GM15510 (cell line): ENCODE results near the gene ACSF2.

ENCODE experiments used
- POLR2A ChIP-seq: IDR thresholded peaks from 3 replicates; pipeline ENCODE4 v1.6.1; 2011; ENCODE audit warnings: borderline replicate concordance; ENCODE audit not compliant: insufficient read length; ENCODE audit errors: extremely low read depth

The ACSF2 gene

DNA sequence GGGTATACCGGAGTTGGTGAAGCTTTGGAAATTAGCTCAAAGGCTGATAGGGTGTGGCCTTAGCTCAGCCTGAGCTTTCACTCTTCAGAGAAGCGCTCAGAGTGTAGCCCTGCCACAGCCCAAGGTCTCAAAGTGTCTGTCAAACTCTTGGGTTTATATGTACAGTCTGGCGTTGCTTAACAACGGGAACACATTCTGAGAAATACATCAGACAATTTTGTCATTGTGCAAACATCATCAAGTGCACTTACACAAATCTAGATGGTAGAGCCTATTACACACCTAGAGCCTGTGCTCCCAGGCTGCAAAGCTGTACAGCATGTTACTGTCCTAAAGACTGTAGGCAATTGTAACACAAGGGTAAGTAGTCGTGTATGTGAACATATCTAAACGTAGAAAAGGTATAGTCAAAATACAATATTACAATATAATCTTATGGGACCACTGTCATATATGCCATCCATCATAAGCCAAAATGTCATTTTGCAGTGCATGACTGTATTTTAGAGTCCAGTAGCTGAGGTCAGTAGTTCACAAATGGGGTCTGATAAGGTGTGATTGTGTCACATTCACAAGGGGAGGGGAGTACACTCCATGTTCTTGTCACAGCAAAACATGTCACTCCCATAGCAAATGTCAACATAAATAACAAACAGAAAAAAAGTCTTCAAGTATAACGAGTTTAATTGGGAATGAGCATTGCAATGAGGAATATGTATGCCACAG, 22.0 kb downstream of the ACSF2 start:
- no peak for TF ChIP-seq POLR2A

DNA sequence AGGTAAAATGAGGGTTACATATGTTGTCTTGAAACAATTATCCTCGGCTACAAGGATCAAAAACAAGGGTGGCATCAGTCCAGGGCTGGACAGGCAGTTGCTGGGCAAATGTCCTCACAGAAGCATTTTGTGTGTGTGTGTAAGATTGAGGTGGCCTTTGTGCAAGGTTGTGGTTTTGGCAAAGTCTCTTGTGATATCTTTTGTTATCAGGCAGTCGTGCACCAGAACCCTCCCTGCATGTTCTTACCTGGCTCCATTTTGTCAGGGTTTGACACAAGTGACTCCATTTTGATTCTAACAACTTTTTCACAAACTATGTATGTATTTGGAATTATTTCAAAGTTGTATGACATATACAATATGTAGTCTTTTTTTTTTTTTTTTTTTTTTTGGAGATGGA, 22.6 kb downstream of the ACSF2 start:
- TF ChIP-seq POLR2A = no peak

DNA sequence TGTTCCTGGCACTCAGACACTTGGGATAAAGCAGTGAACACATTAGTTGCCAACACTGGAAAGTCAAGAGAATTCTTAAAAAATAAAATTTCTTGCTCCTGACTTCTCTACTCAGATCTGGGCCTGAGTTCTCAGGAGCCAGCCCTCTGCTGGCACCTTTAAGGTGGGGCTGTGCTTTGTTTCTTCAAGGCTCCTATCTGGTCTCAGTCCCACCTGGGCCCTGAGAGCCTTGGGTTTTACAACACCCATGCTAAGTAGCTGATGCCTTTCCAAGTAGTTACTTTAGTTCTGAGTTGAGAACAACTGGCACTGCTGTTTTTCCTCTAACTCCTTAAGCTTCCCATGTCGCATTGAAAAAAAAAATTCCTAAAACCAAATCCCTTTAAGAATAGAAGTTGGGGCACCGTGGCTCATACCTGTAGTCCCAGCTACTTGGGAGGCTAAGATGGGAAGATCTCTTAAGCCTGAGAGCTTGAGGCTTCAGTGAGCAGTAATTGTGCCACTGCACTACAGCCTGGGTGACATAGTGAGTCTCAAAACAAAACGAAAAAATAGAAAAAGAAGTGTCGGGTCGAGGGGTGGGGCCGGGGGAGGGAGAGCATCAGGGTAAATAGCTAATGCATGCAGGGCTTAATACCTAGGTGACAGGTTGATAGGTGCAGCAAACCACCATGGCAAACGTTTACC, 26.1 kb downstream of the ACSF2 start:
- TF ChIP-seq POLR2A = no peak

DNA sequence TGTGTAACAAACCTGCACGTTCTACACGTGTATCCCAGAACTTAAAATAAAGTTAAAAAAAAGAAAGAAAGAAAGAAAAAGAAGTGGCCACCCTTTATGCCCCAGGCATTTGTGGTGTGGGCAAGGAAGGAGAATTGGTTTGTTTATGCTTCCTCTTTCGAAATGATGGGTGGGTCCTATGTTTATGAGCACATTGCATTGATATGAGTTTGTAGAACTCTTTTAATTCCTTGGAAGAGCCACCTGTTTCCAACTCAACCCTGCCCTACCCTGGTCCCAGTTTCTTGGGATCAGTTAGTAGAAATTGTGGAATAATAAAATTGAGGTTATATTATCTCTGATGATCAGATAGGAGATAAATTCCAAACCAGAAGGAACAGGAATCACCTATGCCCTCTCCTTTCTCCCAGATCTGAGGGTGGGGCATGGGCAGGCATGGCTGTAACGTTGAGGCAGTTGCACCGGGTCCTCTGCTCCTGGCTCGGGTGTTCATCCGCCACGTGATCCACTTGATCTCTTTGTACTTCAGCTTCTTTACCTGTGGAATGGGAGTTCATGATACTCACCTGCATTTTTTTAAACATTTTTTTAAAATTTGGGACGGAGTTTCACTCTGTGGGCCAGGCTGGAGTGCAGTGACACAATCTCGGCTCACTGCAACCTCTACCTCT, 26.7 kb downstream of the ACSF2 start:
- no peak for TF ChIP-seq POLR2A

DNA sequence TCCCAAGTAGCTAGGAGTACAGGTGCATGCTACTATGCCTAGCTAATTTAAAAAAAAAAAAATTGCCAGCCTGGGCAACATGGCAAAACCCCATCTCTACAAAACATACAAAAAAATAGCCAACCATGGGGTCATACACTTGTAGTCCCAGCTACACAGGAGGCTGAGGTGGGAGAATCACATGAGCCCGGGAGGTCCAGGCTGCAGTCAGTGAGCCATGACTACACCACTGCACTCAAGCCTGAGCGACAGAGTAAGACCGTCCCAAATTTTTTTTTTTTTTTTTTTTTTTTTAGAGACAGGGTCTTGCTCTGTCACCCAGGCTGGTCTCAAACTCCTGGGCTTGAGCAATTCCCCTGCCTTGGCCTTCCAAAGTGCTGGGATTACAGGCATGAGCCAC, 27.9 kb downstream of the ACSF2 start:
- no peak for TF ChIP-seq POLR2A

DNA sequence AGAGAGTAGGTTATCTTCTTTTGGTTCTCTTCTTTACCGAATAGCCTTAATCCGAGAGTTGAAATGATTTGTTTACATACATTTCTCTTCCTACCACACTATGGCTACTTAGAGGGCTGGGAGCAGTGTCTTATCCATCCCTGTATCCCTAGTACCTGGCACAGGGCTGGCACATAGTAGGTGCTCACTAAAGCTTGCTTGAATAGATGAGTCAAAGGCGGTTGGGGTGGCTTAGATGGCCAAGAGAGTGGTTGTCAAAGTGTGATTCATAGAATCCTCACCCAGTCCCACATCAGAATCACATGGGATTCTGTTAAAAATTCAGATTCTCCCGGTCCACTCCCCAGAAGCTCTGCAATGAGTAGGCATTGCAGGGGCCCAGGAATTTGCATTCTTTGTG, 31.6 kb downstream of the ACSF2 start:
- no peak for TF ChIP-seq POLR2A

DNA sequence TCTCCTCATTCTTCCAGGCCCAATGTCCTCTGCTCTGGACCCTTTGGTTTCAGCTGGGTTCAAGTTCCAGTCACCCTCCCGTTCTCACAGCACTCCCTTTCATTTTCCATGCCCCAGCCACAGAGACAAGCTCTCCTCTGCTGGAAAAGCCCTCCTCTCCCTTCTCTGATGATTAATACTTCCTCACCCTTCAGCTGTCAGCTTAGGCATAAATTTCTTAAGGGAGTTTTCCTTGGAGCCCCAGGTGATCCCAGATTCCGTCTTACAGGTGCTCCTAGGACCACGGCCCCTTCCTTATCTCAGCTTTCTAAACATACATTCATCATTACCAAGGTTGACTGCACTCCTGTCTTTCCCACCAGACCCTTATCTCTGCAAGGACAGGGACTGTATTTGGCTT, 32.3 kb downstream of the ACSF2 start:
- no peak for TF ChIP-seq POLR2A

DNA sequence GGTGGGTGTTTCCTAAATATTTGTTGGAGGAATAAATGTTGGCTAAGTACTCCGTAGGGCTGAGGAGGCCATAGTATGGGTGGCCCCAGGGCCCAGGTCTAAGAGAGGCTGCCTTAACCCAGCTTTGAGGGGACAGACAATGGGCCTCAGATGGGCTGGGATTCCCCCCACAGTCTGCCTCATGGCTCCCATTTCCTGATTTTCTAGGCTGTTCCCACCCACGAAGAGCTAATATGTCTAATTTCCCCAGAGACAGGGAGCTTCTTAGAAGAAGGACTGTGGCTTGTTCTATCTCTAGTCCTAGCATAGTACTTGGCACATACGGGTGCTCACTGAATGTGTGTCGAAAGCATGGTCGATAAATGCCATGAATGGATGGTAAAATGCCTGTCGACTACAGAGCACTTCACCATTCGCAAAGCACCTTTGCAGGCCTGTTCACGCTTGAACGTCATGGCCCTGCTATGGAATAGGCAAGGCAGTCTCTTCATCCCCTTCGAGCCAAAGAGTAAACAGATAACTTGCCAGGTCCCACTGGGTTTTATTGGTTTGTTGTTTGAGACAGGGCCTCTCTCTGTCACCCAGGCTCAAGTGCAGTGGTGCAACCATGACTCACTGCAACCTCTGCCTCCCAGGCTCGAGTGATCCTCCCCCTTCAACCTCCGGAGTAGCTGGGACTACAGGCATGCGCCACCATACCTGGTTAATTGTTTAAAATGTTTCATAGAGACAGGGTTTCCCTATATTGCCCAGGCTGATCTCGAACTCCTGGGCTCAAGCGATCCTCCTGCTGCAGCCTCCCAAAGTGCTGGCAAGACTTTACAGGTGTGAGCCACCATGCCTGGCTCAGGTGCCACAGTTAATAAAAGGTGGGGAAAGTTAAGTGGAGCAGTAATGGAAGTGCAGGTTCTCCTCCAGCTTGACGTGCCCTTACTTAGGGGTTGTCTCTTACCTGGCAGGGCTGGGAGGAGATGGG, 33.0 kb downstream of the ACSF2 start:
- no peak for TF ChIP-seq POLR2A

DNA sequence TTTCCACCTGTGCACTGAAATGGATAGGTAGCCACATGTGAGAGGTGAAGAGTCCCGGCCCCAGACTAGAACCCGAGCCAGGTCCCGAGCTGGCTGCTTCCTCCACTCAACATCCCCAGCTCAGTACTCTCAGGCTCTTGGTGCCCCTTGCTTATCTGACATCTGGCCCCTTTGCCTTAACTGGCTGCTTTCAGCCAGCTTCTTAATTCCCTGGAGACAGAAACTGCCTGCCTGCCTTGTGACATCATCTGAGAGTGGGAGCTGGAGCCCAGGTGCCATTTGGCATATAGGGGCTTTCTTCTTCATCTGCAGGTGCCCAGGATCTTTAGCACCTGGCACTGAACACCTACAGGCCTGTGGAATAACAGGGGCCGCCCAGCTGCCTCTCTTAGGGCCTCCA, 33.7 kb downstream of the ACSF2 start:
- no peak for TF ChIP-seq POLR2A

DNA sequence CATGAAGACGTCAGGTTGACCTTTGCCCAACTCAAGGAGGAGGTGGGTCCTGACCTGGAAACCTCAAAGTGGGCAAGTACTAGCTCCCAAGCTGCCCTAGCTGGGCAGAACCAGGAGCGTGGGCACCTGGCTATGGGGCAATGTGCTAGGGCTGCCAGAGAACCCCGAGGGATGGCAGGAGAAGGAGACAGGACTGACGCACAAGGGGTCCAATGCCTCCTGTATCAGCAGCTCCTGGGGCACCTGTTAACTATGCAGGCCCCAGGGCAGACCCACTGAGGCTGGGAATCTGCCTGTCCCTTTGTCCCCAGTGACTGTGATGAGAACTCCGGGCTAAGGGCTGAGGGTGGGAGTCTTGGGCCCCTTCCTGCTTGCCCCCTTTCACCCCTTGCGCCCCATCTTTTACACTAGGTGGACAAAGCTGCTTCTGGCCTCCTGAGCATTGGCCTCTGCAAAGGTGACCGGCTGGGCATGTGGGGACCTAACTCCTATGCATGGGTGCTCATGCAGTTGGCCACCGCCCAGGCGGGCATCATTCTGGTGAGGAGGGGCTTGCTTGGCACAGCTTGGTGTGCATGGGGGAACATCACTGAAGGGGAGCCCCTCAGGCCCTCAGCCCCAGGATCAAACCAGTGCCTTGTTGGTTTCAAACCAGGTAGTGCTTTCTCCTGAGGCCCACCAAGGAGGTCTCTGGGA, 35.0 kb downstream of the ACSF2 start:
- no peak for TF ChIP-seq POLR2A

DNA sequence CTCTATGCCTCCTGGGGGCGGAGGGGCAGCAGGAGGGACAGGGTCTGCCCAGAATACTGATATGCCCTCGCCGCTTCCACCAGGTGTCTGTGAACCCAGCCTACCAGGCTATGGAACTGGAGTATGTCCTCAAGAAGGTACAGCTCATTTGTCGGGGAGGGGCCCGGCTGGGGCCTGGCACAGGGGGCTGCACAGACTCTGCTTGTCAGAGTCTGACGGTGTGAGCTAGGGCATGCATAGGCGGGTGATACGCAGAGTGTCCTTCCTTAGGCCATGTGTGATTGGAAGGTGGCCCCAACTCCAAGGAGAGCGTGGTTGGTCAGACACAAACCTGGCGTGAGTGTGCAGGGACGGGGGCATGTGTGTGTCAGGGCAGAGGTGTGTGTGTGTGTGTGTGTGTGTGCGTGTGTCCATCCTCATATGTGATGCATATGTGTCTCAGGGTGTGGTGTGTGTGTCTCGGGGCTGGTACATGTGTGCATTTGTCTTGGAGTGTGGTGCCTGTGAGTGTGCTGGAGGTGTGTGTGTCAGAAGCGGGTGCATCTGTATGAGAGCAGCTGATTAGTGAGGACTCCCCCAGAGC, 35.6 kb downstream of the ACSF2 start:
- no peak for TF ChIP-seq POLR2A

DNA sequence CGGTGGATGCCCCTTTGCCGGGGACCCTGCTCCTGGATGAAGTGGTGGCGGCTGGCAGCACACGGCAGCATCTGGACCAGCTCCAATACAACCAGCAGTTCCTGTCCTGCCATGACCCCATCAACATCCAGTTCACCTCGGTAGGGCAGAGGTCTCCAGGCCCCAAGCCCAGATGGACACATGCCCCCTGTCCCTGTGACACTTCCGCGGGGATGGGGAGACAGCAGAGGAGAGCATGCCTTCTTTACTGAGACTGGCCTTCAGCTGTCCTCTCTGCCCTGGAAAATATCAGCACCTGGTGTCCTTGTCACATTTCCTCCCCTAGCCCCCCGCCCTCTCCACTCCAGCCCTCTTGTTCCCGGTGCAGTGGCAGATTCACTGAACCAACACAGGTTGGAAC, 36.4 kb downstream of the ACSF2 start:
- TF ChIP-seq POLR2A = no peak

DNA sequence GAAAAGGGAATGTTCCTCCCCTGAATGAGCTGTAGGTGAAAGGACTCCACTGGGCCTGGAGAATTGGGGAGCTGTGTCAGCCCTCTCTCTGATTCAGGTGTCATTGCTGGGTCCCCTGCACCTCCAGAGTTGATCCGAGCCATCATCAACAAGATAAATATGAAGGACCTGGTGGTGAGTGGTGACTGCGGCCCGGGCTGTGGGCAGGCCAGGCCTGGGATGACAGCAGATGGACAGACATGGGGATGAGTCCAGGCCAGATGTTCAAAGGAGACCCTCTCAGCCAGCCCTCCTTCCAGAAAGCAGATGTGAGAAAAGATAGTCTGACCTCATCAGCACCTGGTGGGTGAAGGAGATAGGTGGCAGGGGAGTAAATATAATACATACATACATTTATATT, 38.1 kb downstream of the ACSF2 start:
- no peak for TF ChIP-seq POLR2A

DNA sequence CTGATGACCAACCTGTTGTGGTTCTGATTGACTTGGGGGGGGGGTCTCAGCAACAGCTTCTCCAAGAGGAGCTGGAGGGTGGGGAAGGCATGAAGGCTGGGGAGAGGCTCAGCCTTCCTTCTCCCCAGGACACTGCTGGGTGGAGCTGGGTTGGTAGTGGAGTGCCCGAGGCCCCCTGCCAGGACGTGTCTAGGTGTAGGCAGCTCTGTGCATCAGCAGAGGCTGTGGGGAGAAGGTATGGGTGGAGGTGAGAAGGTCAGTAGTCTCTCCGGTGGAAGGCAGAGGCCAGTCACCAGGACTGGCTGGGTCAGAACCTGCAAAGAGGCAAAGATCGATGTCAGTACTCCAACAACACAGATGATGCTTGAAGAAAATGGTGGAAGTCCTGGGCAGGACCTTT, 38.7 kb downstream of the ACSF2 start:
- TF ChIP-seq POLR2A = no peak
